ENCODE measurements around the gene WNT8A. TPM values are rescaled to one million over a fixed set of nuclear protein-coding genes. Genes with fewer than 3 reads are reported as not detected.
A peak's percentile ranks its signal among the peaks of the same experiment; 100 is the strongest.

The WNT8A gene
- polyA plus RNA-seq, 1 experiment: not detected

- ChIA-PET CTCF (interaction anchor here (1.8 to 3.6 kb wide), 2 partner anchors 46 to 50 kb away, joined by 5 to 19 read pairs; no protein-coding TSS in a partner anchor), POLR2A (no interaction called here)
- no peak for DNase-seq (ENCODE audit: low read depth)
Observed at GRCh38 chr5:138128334-138128733, 44.5 kb downstream of the WNT8A start.

GRCh38 chr5:138129347-138129746, 45.5 kb downstream of the WNT8A start:
- CTCF ChIA-PET: interaction anchor here (0.6 to 3.6 kb wide), 4 partner anchors 47 to 166 kb away, joined by 3 to 19 read pairs (median 5); no protein-coding TSS in a partner anchor
- DNase-seq (ENCODE audit: low read depth): no peak
- no peaks in the 10 kb centered on the region for H3K27me3 ChIP-seq (ENCODE audit: control insufficient read depth, insufficient read depth, low read length)
- TF ChIP-seq CTCF (IDR thresholded peaks at IDR 0.05; ENCODE audit: insufficient read depth, low read depth, low read length): no peak
- POLR2A ChIA-PET: no interaction called here
- no peak overlapping the region for H3K4me3 ChIP-seq (ENCODE audit: low read depth, low read length)
- H3K36me3 ChIP-seq (ENCODE audit: control insufficient read depth, insufficient read depth, low read length): no peaks in the 10 kb centered on the region

More at GRCh38 chr5:138128334-138128733, 44.5 kb downstream of the WNT8A start:
- no peak for TF ChIP-seq CTCF (IDR thresholded peaks at IDR 0.05; ENCODE audit: insufficient read depth, low read depth, low read length)
- no peak overlapping the region for H3K4me3 ChIP-seq (ENCODE audit: low read depth, low read length)
- H3K36me3 ChIP-seq (ENCODE audit: control insufficient read depth, insufficient read depth, low read length): no peaks in the 10 kb centered on the region
- no peaks in the 10 kb centered on the region for H3K27me3 ChIP-seq (ENCODE audit: control insufficient read depth, insufficient read depth, low read length)

GRCh38 chr5:138132543-138132942, 48.7 kb downstream of the WNT8A start:
- Histone ChIP-seq H3K36me3 (ENCODE audit: control insufficient read depth, insufficient read depth, low read length) (no peaks in the 10 kb centered on the region), H3K4me3 (ENCODE audit: low read depth, low read length) (no peak overlapping the region), H3K27me3 (ENCODE audit: control insufficient read depth, insufficient read depth, low read length) (no peaks in the 10 kb centered on the region)
- ChIA-PET CTCF (interaction anchor here (0.6 to 3.4 kb wide), 15 partner anchors 9 to 391 kb away, joined by 3 to 51 read pairs (median 5); no protein-coding TSS in a partner anchor), POLR2A (interaction anchor here (0.7 kb wide), 1 partner anchor 89 kb away, joined by 4 read pairs; no protein-coding TSS in a partner anchor)
- TF ChIP-seq CTCF (IDR thresholded peaks at IDR 0.05; ENCODE audit: insufficient read depth, low read depth, low read length): no peak
- no peak for DNase-seq (ENCODE audit: low read depth)

- H3K4me3 ChIP-seq (ENCODE audit: low read depth, low read length): peak within 1 kb of the TSS; percentile 59
- TF ChIP-seq CTCF (IDR thresholded peaks at IDR 0.05; ENCODE audit: insufficient read depth, low read depth, low read length): no peak
- no peak for DNase-seq (ENCODE audit: low read depth)
- CTCF ChIA-PET: interaction anchor here (1.1 to 1.9 kb wide), 2 partner anchors 9 to 61 kb away, joined by 5 to 6 read pairs; no protein-coding TSS in a partner anchor
- H3K27me3 ChIP-seq (ENCODE audit: control insufficient read depth, insufficient read depth, low read length): no peaks in the 10 kb centered on the region
- H3K36me3 ChIP-seq (ENCODE audit: control insufficient read depth, insufficient read depth, low read length): no peaks in the 10 kb centered on the region
- POLR2A ChIA-PET: no interaction called here
Observed at GRCh38 chr5:138138949-138139780, 55.3 kb downstream of the WNT8A start, which contains the start of gene NME5. Gene NME5, minus strand, starts transcription at chr5:138139428. Its CDS starts 648 bp downstream, at chr5:138138780.

- Histone ChIP-seq H3K4me3 (ENCODE audit: low read depth, low read length) (no peak overlapping the region), H3K27me3 (ENCODE audit: control insufficient read depth, insufficient read depth, low read length) (no peaks in the 10 kb centered on the region), H3K36me3 (ENCODE audit: control insufficient read depth, insufficient read depth, low read length) (no peaks in the 10 kb centered on the region)
- no peak for TF ChIP-seq CTCF (IDR thresholded peaks at IDR 0.05; ENCODE audit: insufficient read depth, low read depth, low read length)
- ChIA-PET POLR2A (no interaction called here), CTCF (interaction anchor here (1.1 to 1.9 kb wide), 3 partner anchors 9 to 361 kb away, joined by 3 to 6 read pairs (median 5); no protein-coding TSS in a partner anchor)
- no peak for DNase-seq (ENCODE audit: low read depth)
Observed at GRCh38 chr5:138139781-138140090, 55.9 kb downstream of the WNT8A start.

Data from BJ (cell line).